Measurements from ENCODE around the gene NCOA4. TPM values are rescaled to one million over a fixed set of nuclear protein-coding genes. Genes with fewer than 3 reads are reported as not detected.
"Not testable (repeated sequence)": the region's sequence is repeated elsewhere in the genome, so short reads cannot be mapped to it uniquely, and the experiment has no call there.

NCOA4 gene
- polyA plus RNA-seq, 3 donors = 188 to 211 (median 190) TPM

DNA sequence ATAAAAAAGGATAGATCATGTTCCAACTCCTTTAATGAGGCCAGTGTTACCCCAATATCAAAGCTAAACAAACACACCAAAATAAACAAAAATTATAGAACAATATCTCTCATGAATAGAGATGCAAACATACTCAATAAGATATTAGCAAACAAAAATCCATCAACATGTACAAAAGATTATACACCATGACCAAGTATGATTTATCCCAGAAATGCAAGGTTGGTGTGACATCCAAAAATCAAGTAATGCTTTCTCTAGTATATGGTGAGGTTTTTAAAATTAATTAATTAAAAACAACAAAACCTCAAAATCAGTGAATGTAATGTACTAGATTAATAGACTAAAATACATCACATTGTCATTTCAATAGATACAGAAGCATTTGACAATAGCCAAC, 26.6 kb upstream of the NCOA4 start:
- DNase-seq = no peak

DNA sequence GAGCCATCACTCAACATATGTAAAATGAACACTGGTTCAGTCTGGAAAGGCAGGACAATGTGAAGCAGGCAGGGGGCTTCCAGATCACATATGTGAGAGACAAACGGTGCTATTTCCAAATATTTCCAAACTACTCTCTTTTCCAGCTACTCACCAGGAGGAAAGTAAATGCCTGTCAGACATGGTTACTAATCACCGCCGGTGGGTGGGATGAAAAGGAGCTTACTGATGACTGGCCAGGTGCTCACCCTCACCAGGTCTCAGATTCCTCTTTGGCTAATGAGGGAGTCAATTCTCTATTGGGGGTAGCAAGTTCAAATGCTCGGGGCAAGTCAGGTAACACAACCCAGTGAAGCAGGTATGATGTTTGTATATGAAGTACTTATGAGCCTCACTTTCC, 25.3 kb upstream of the NCOA4 start:
- no peak for DNase-seq

DNA sequence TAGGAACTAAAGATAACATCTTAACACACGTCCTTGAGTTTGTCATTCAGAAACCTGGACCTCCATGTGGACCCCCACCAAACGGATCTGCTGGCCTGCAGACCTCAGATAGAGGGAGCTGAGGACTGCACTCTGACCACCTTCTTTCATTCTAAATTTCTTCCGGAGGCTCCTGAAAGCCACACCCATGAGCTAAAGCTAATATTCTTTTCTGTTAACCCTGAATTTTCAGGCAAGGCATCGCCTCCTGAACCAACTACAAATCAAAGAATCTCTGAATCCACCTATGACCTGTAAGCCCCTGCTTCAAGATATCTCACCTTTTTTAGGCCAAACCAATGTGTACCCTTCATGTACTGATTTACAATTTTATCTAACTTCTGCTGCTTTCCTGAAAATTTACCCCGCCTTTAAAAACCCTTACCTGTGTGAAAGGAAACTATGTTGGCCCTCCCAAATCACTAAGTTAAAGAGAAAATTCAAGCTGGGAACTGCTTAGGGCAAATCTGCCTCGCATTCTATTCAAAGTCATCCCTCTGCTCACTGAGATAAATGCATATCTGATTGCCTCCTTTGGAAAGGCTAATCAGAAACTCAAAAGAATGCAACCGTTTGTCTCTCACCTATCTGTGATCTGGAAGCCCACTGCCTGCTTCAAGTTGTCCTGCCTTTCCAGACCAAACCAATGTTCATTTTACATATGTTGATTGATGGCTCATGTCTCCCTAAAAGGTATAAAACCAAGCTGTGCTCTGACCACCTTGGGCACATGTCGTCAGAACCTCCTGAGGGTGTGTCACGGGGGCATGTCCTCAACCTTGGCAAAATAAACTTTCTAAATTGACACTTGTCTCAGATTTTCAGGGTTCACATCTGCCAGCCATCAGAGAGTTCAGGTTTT, 23.4 kb upstream of the NCOA4 start:
- DNase-seq = no peak

DNA sequence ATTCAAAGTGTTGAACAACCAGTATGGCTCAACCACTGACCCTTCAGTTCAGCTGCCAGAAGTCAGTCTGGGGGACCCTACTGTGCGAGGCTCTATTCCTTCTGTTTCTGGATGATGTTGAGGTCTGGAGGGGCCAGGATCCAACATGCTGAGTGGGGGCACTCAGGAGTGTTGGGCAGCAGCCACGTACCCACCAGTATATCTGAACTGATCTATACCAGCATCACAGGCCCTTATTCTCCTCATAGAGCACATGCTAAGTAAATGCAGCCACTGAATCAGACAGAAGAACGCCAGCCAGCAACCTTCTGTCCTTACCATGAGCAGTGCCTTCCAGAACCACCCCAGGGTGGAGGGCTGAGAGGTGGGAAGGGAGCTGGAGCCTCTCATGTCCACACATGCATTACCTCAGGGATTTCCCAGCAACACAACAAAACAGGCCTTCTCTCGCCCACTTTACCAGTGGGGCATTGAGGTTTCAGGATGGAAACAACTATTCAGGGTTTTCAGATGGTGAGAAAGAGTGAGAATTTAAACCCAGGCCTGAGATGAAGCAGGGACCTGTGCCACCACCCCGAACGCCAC, 22.5 kb upstream of the NCOA4 start:
- no peak for DNase-seq

DNA sequence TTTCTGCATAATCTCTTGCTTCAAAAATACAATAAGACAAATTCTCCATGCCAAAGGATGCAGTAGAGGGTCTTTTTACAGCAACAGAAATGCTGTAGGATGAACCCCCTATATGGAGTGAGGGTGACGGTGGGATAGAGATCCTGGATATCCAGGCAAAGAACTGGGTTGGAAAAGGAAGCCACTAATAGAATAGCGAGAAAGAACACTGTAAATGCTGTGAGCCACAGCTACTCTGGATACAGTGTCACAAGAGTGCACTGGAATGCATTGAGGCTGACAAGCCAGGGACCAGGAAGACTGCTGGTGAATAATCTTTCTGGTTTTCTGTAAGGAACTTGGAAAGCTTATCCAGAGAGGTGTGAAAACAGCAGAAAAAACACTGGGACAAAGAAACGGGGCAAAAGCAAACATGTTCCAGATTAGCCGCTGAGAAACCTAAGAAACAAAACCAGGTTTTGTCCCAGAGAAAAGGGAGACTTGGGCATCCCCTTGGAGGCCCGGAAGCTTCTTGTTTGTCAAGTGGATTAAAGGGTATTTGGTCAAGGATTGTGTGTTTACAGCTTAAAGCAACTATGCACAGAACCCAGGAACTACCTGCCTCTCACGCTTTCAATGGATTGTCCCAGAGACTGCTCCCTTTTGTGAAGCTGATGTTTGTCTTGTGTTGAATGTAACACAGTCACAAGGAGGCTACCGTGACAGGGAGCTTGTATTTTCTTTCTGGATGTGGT, 21.8 kb upstream of the NCOA4 start:
- no peak for DNase-seq

DNA sequence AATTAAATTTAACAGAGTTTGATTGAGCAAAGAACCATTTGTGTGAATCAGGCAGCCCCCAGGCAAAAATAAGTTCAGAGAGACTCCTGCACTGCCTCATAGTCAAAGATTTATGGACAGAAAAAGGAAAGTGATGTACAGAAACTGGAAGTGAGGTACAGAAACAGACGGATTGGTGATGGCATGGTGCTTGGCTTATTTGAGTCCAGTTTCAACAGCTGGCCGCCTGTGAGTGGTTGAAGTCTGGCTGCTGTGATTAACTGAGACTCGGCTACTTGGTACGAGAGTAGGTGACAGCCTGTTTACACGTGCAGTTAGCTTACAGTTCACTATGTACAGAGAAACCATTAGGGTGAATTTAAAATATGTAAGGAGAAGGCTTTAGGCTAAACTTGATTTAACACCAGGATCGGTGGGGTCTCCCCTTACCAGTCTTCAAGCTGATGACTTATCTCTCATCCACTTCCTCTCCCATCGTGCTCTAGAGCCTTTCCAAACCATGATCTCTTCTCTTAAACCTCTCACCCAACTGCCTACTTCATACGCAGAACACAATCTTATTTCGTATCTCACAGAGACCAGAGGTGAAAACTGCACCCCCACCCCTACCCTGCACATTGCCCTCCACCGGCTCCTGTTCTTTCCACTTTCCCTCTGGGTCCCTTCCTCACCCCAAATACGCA, 20.7 kb upstream of the NCOA4 start:
- DNase-seq = no peak

DNA sequence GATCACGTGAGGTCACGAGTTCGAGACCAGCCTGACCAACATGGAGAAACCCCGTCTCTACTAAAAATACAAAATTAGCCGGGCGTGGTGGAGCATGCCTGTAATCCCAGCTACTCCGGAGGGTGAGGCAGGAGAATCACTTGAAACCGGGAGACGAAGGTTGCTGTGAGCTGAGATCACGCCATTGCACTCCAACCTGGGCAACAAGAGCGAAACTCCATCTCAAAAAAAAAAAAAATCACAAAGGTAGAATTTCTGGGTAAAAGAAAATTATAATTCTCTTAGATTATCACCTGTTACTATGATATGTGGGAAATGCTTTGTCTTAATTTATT, 19.0 kb upstream of the NCOA4 start:
- DNase-seq = not testable (repeated sequence)

DNA sequence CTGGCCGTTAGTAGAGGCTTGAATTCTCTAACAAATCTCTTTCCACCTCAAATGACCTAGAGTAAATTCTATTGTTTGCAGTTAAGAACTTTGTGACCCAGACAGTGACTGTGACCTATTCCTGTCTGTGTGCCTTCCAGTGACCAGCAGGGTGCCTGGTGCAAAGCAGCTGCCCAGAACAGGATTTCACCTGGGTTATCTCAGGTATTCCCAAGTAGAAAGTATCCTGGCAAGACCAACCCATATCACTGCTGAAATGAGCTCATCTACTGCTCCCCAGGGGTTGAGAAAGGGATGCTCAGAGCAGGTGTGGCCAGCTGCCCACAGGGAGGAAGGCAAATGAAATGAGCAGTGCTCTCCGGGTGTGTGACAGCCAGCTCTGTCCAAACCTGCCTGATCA, 17.7 kb upstream of the NCOA4 start:
- DNase-seq = no peak

DNA sequence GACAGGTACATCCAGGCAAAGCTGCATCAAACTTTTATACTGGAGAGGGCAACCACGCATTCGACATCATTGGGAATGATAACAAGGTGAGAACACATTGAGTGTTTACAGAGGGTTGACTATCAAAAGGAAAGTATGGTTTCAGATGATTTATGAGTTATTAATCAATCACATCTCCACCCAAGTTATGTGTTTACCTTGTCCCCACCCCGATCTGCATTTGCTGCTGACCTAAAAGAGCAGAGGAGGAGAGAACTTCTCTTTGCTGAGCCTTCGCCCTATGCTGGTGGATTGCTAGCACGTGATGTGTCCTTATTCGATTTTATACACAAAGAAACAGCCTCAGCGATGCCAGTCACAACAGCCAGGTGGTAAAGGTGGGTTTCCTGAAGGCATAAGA, 15.8 kb upstream of the NCOA4 start, which contains the start of gene MSMB:
MSMB (minus strand) TSS at position 9 of the 400 bp plus-strand sequence. CDS start 32 bp downstream, outside the sequence.
- DNase-seq = no peak

DNA sequence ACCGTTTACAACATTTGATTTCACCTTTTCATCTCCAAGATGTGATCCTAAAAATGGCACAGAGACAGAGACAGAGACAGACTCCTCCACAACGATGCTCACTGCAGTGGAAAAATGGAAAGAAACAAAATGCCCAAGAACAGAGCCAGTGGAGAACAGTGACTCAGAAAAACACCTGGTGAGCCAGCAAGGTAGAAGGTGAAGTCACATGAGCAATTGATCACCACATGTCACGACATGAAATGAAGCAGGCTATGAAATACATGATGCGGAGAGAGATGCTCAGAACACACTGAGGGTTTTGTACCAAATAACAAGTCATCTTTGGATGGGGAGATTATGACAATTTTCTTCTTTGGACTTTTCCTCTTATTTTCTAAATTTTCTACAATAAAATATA, 12.1 kb upstream of the NCOA4 start:
- DNase-seq = no peak

DNA sequence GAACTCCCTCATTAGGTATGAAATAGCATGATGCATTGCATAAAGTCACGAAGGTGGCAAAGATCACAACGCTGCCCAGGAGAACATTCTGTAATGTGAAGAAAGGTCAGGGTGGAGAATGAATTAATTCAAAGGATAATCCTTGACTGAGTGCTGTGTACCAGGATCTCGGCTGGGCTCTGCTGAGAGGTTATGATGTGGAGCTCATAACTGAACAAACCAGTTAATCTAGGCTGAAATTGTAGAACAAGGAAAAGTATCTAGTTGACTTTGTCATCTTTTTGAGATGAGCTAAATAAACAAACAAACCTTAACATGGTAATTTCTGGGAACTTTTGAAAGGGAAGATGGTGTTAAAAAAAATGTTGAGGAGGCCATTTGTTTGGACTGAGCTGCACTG, 9.6 kb upstream of the NCOA4 start:
- no peak for DNase-seq

DNA sequence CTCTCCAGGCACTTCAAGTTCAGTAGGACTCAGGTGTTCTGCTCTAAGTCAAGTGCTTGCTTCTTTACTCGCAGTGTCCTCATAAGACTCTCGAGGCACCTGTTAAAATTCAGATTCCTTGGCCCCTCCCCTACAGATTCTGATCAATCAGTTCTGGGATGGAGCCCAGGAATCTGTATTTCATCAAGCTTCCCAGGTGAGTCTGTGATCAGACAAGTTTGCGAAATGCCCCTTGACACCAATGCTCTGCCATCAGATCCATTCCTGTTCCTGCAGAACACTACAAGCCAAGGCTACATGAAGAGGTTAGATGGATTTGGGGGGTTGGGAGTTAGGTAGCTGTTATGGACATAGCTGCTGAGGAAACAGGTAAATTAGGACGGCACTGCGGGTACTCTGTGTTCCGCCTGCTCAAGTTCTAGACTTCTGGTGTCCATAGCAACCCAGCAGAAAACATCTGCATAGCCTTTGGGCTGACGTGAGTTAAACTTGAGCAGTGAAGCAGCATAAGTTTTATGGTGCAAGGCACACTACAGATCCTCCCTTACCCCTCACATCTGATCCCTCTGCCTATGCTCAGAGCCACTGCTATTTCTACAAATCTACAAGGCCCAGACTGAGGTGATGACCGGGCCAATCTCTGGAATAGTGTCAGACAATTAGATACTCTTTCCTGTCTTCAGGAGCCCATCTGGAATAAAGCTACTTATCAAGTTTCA, 6.8 kb upstream of the NCOA4 start:
- DNase-seq = peak; percentile 80

DNA sequence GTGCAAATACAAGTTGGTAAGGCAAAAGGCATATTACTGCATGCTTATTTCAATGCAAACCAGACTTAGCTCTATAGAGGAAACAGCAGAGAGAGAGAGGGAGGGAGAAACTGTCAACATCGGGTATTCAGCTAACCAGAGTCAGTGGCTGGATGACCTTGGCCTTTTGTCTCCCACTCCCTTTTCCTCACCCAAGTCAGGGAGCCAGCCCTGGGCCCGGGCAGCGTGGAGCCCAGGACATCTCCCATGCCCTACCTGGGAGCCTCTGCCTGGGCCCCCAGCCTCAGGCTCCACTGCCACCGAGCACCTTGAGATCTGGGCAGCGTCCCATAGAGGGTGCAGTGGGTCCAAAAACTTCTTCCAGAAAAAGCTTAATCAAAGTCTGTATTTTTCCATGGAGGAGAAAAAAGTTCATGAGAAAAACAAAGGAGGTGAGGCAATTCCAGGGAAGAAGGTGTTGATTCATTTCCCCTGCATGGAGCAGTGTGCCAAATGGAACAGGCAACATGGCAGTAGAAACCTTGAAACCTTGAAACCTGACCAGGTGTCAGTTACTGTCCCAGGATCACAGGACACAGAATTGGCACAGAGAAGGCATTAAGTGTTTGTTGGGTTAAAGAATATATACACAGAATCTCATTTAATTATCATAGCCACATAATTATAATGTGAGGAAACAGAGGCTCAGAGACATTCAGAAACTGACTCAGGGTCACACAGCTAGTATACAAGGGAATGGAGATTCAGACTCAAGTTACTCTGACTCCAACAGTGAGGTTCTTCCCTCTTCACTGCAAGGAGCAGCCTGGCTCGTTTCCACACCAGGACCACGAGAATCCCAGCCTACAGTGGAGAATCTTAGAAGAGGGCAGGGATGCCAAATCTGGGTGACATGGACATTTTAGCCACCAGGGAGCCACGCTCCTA, 5.8 kb upstream of the NCOA4 start:
- no peak for DNase-seq

DNA sequence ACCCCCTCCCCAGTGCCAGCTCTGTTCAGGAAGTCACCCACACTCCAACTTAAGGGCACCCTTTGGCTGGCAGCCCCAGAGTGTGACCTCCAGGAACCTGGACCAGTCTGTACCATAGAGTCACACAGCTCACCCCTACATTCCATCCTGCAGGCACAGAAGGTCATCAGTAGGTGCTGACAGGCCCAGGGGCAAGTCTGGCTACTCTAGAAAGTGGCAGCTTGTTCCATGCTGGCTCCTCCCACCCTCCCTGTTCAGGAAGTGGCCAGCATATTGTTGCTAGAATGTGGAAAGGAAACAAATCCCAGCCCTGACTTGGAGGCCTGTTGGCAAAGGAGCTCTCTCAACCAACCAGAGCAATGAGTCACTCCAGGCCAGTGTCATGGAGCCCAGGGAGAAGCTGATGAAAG, 3.2 kb upstream of the NCOA4 start:
- no peak for DNase-seq

DNA sequence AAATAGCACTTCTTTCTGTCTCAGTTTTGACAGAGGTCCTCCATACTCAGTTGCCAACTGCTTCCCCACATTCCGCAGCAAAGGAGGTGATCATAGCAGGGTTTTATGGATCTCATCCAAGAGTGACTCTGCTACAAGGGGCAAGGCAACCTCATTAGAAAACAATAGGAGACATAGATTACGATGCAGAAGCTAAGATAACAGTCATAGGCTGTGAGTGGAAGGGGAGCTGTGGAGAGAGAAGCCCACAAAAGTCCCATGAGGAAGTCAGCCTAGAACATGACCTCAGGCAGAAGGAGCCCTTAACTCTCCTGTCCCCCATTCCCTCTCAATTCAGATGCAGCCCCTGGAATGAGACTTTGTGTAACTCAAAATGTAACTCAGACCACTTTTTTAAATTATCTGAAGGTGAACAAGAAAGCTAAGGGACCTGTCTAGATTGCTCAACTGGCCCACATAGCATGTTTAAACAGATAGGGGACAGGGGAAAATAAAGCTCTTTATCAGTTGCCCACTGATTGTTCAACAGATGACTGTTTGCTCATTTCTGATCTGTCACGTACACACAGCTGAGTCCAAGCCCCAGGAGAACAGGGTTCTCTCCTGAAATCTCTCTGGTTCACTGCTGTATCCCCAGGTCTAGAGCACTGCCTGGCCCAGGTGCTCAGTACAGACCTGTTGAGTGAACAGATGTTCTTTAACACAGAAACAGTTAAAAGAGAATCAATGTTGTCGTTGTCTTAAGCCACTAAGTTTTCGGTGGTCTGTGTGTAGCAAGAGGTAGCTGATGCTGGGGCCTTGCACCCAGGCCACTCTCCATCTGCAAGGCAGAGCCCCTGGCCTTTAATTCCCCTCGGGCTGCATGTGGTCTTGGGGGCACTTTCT, 1.5 kb upstream of the NCOA4 start:
- DNase-seq = no peak

DNA sequence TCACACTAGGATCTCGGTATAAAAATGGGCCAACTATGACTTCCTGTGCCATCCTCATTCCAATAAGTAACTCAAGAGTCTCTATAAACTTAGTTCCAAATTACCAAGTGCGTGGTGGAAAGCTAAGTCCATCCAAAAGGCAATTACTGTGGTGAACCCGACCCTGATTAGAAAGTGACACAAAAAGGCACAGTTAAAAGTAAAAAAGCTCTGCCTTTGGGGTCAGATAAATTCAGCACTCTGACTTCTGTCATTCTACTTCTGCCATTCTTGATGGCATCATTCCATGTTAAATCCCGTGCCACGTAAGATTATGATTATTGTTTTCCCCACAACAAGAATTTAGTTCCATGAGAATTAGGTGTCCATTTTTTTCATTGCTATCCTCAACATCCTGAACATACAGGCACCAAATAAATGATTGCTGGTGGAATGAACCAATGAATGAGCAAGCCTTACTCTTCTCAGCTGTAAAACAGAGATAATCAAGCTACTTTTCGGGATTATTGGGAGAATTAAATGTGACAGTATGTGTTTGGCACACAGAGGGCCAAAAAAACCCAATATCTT, 877 bp downstream of the NCOA4 start:
- DNase-seq = no peak

DNA sequence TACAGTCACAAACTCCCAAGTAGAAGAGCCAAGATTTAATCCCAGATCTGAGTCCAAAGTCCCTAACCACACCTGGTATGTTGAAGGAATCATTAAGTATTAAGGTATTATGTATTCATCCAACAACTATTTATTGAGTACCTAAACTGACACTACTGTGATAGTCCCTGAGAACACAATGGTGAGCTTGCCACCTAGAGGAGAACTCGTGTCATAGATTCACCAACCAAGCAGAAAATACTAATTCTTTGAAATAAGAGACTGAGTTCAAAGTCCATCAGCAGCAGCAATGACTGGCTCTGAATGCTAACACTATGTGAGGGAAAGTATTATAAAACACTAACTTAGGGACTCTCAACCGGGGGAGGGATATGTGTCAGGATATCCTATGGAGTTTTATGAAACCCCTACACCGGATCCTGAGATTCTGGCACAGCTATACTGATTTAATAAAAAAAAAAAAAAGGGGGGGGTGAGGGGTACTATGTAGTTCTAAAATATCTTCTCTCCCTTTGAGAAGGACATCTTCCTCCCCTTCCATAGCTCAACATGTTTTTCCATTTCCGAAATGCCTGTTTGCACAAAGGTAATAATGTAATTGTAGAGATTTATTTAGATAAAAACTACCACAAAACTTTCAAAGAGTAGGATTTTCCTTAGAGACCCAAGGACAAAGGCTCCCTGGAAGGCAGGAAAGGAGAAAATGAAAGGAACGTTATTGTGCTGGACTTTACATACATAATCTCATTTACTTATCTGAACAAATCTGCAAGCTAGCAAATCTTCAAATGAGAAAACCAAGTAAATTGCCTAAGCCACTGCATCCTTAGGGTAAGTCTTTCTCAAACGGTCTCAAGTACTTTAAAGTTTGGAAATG, 1.6 kb downstream of the NCOA4 start:
- peak; percentile 54 for DNase-seq

DNA sequence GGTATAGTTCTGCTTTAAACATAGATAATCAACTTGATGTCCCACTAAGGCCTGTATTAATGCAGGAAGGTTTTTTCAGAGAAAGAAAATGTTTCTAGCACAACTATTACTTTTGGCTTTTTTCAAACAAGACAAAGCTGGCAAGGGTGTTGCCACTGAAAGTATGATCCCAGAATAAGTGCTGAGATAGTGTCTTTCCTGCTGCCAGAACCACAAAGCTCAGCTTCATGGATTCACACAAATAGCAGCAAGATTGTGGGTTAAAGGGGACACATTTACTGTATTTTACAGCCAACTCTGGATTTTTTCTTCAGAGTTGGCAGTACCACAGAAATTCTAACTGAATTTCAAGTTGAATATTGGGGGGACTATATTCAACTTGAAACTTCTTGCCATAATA, 4.3 kb downstream of the NCOA4 start:
- no peak for DNase-seq

Data from renal pelvis (tissue), 4 donors.